Measurements from ENCODE around the gene SLC35A5.

Gene SLC35A5

GRCh38 chr3:112627919-112628466 lies 66.1 kb downstream of the SLC35A5 start:
- peak; percentile 35 for DNase-seq

DNA sequence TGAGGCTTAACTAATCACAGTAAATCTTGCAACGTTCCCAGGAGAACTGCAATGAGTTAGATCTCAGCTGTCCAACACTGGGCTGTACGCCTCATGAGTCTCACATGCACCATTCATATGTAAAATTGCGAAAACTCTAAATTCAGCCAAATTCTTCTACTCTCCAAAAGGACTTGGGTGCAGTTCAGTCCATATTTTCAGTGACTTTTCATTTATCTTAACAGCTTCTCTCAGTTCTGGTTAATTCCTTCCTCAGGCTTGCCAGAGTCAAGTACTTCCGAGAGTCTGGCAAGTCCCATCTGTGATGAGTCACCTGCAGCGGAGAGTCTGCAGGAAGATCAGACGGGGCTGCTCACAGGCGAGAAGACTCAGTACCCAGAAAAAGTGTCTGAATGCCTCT lies 67.6 kb downstream of the SLC35A5 start:
- DNase-seq = peak; percentile 40

DNA sequence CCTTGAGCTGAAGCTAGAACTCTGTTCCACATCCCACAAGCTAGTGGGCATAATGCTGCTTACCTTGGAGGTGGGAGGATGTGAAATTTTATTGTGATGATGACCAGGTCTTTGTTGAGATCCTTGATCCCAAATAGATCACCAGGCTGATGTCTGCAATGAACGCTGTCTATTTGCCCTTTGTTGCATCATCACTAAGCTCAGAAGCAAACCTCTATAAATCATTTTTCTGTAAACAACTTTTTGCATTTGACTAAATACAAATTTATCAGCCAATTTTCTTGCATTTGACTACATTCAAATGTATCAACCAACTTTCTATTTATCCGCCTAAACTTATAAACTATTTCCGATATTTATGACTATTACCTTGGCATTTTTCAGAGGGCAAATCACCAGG lies 69.4 kb downstream of the SLC35A5 start:
- no peak for DNase-seq

DNA sequence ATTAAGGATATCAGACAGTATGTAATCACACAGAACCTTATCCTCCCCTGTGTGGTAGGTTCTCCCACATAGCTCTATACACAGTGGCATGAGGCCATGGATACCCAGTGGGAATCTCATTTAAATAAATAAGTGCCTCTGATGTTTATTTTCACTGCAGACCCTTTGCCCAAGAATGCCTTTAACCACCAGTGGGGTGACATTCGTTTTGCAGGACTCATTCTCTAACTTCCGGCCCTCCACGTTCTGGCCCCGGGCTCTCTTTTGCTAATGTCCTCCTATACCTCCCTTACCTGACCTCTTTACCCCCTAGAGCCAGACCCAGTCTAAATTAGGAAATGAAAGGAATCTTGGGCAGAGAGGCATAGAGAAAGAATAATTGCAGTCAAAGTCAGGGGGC lies 70.8 kb downstream of the SLC35A5 start:
- no peak for DNase-seq

DNA sequence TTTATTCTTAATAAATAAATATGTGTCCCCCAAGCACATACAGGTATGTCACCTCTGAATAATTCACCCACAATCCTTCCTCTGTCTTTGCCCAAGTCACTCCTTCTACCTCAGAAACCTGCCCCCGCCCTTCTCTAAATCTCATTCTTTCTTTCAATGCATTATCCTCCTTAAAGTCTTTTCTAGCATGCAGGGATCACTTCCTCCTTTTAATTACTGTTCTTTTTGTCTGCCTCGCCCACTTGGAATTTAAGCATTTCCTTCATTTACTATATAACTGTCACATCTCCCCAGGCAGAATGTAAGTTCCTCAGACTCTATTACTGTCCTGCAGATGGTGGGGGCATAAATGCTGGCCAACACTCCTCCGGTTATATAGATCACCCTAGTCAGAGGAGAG lies 71.3 kb downstream of the SLC35A5 start:
- no peak for DNase-seq

- no peak for DNase-seq
Measured at GRCh38 chr3:112633757-112634156, 71.9 kb downstream of the SLC35A5 start.

- no peak for DNase-seq
Measured at GRCh38 chr3:112634786-112635541, 73.1 kb downstream of the SLC35A5 start.
